GM23338 (cell line): ENCODE results near the gene ABAT. TPM values are rescaled to one million over a fixed set of nuclear protein-coding genes. Genes with fewer than 3 reads are reported as not detected.

Experiments used
- ATAC-seq: fragments of 200-7000 bp; cut with Tn5 transposase; 3 replicates; pipeline ENCODE4 v1.9.1; 2020
- DNase-seq: peaks from one replicate; pipeline ENCODE4 v3.0.0-alpha.2; 2015; ENCODE audit warnings: low spot score
- H2AFZ ChIP-seq: fragments of 200-600 bp; sonication (generic); 2 replicates; pipeline ENCODE4 v1.8.0; 2016; ENCODE audit warnings: antibody characterized with exemption, mild to moderate bottlenecking, moderate library complexity
- H3F3A ChIP-seq: fragments of 200-600 bp; sonication (generic); replicated peaks from 2 replicates; pipeline ENCODE4 v1.8.0; 2017; ENCODE audit warnings: antibody characterized with exemption, mixed run types, low read depth
- H3K27ac ChIP-seq: fragments of 200-600 bp; sonication (generic); 2 replicates; pipeline ENCODE4 v1.6.1; 2016; ENCODE audit warnings: low read depth
- H3K27me3 ChIP-seq: fragments of 200-600 bp; sonication (generic); 2 replicates; pipeline ENCODE4 v1.8.0; 2016; ENCODE audit warnings: mild to moderate bottlenecking, mixed run types, moderate library complexity; ENCODE audit not compliant: insufficient read depth
- H3K36me3 ChIP-seq: fragments of 200-600 bp; sonication (generic); 2 replicates; pipeline ENCODE4 v1.8.0; 2016; ENCODE audit warnings: mild to moderate bottlenecking; ENCODE audit not compliant: insufficient read depth
- H3K4me1 ChIP-seq: fragments of 200-600 bp; sonication (generic); 2 replicates; pipeline ENCODE4 v1.8.0; 2016; ENCODE audit warnings: mild to moderate bottlenecking, moderate library complexity; ENCODE audit not compliant: insufficient read depth
- H3K4me2 ChIP-seq: fragments of 200-600 bp; sonication (generic); 2 replicates; pipeline ENCODE4 v1.7.1; 2017; ENCODE audit warnings: mixed run types
- H3K4me3 ChIP-seq: fragments of 200-600 bp; sonication (generic); 2 replicates; pipeline ENCODE4 v1.6.1; 2016; ENCODE audit warnings: mixed run types
- H3K79me2 ChIP-seq: fragments of 200-600 bp; sonication (generic); replicated peaks from 2 replicates; pipeline ENCODE4 v1.8.0; 2017; ENCODE audit warnings: mild to moderate bottlenecking; ENCODE audit not compliant: insufficient read depth
- H3K9me2 ChIP-seq: fragments of 200-600 bp; sonication (generic); 2 replicates; pipeline ENCODE4 v1.8.0; 2017; ENCODE audit not compliant: insufficient read depth
- H4K20me1 ChIP-seq: fragments of 200-600 bp; sonication (generic); replicated peaks from 2 replicates; pipeline ENCODE4 v1.8.0; 2017; ENCODE audit warnings: mild to moderate bottlenecking; ENCODE audit not compliant: insufficient read depth
- H3K27ac Mint-ChIP-seq: 2 replicates; pipeline ENCODE4 v1.8.0; 2020; ENCODE audit warnings: inconsistent platforms, mild to moderate bottlenecking, moderate library complexity, mixed read lengths
- H3K27me3 Mint-ChIP-seq: 3 replicates; pipeline ENCODE4 v1.8.0; 2022; ENCODE audit warnings: low read depth, mild to moderate bottlenecking, moderate library complexity, mixed read lengths, inconsistent platforms; ENCODE audit not compliant: insufficient read depth, poor library complexity
- H3K36me3 Mint-ChIP-seq: 3 replicates; pipeline ENCODE4 v1.8.0; 2021; ENCODE audit warnings: low read depth, mild to moderate bottlenecking, inconsistent platforms, moderate library complexity, mixed read lengths
- H3K4me1 Mint-ChIP-seq: 3 replicates; pipeline ENCODE4 v1.8.0; 2020; ENCODE audit warnings: mild to moderate bottlenecking, inconsistent platforms, mixed read lengths
- H3K4me3 Mint-ChIP-seq: 3 replicates; pipeline ENCODE4 v1.8.0; 2021; ENCODE audit warnings: moderate library complexity, mild to moderate bottlenecking, inconsistent platforms, mixed read lengths
- H3K9me3 Mint-ChIP-seq: 3 replicates; pipeline ENCODE4 v1.8.0; 2020; ENCODE audit warnings: moderate library complexity, mild to moderate bottlenecking, inconsistent platforms, mixed read lengths
- CREB1 ChIP-seq: fragments of 250-450 bp; sonication (Bioruptor Pico); IDR thresholded peaks from 2 replicates; pipeline ENCODE4 v1.5.0; 2020; ENCODE audit warnings: low read depth, mild to moderate bottlenecking, moderate library complexity
- EZH2 ChIP-seq: fragments of 200-600 bp; sonication (generic); IDR thresholded peaks from one replicate; pipeline ENCODE4 v1.8.0; 2017; ENCODE audit warnings: antibody characterized with exemption, mild to moderate bottlenecking, low read depth; ENCODE audit not compliant: unreplicated experiment
- EZH2phosphoT487 ChIP-seq: fragments of 200-600 bp; sonication (generic); IDR thresholded peaks from one replicate; pipeline ENCODE4 v1.8.1; 2018; ENCODE audit warnings: antibody characterized with exemption; ENCODE audit not compliant: unreplicated experiment
- JUNB ChIP-seq: IDR thresholded peaks from one replicate; pipeline ENCODE4 v1.6.1; 2016; ENCODE audit warnings: antibody characterized with exemption; ENCODE audit not compliant: unreplicated experiment
- NANOG ChIP-seq: IDR thresholded peaks from 2 replicates; pipeline ENCODE4 v1.6.1; 2016; ENCODE audit warnings: antibody characterized with exemption, borderline replicate concordance
- POLR2AphosphoS5 ChIP-seq: IDR thresholded peaks from 2 replicates; pipeline ENCODE4 v1.6.1; 2016; ENCODE audit warnings: antibody characterized with exemption, low read depth
- STAT1 ChIP-seq: IDR thresholded peaks from one replicate; pipeline ENCODE4 v1.6.1; 2016; ENCODE audit warnings: antibody characterized with exemption; ENCODE audit not compliant: unreplicated experiment
- ZNF114 ChIP-seq: fragments of 250-450 bp; sonication (Bioruptor Pico); IDR thresholded peaks from 2 replicates; pipeline ENCODE4 v1.5.0; 2020; ENCODE audit warnings: mild to moderate bottlenecking, moderate library complexity
- ZNF331 ChIP-seq: fragments of 250-450 bp; sonication (Bioruptor Pico); IDR thresholded peaks from 2 replicates; pipeline ENCODE4 v1.5.0; 2020; ENCODE audit warnings: low read depth, mild to moderate bottlenecking, moderate library complexity
- polyA plus RNA-seq: library from polyadenylated mRNA; unstranded; fragments of >200 nt; fragmentation: Nextera tagmentation; extraction: Ambion mirVana; gene quantifications from 2 replicates; pipeline ENCODE4 v1.2.1, GENCODE V29; 2016
- total RNA-seq: library from RNA; depleted of rRNA; stranded (reverse); fragments of >200 nt; shearing (Covaris generic); gene quantifications from 2 replicates; pipeline ENCODE4 v1.2.3, GENCODE V29; 2014
- TF ChIP-seq, protein P1 (sequence below): IDR thresholded peaks from one replicate; pipeline ENCODE4 v1.6.1; 2018; ENCODE audit warnings: antibody characterized with exemption; ENCODE audit not compliant: unreplicated experiment
- TF ChIP-seq, protein P2 (sequence below): fragments of 250-450 bp; sonication (Bioruptor Pico); IDR thresholded peaks from 2 replicates; pipeline ENCODE4 v1.5.0; 2020; ENCODE audit warnings: mild to moderate bottlenecking, moderate library complexity
- TF ChIP-seq, protein P3 (sequence below), 2 experiments: fragments of 200-600 bp in 1 of 2; sonication (generic) in 1 of 2; conservative IDR thresholded peaks; 2 replicates each; pipeline versions ENCODE4 v1.5.1 to v1.6.1; 2016 to 2017; ENCODE audit warnings: antibody characterized with exemption in 2 of 2, low read depth in 2 of 2, mild to moderate bottlenecking in 2 of 2, moderate library complexity in 1 of 2
- TF ChIP-seq, protein P4 (sequence below): IDR thresholded peaks from 2 replicates; pipeline ENCODE4 v1.6.1; 2016; ENCODE audit warnings: antibody characterized with exemption

ABAT gene
- total and polyA plus RNA-seq, 2 experiments from 2014 or later: 4.4 to 8.8 TPM

DNA sequence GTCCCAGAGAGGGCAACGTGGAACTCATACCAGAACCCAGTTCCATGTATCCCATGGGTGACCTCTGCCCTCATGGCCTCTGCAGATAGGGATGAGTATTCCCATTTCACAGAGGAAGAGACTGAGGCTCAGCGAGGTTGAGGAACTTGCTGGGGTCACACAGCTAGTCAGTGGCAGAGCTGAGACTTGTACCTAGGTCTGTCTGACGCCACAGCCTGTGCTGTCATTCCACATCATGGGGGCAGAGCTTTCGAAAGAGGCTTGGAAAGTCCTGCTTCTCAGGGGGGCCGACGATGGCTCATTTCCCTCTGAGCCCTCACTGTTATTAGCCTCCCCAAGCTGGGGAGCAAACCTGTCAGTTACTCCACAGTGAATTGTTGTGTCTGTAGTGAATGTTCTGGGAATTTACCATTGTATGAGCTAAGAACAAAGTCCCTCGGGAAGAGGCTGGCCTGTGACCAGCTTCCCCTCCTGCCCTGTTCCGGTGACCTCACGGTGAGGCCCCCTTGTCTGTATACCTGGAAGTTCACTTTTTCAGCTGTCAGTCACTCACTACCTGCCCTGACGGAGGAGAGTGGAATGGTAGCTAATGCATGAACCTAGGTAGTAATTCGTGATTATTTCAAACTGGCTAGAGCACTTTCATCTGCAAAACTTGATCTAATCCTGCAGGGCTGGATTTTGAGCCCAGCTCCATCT, 44.0 kb upstream of the ABAT start:
- Histone ChIP-seq H3F3A (0 out of 2 replicates have a peak, but pooled peaks cover 4% of the 10 kb centered on the region), H3K4me3 (no peak overlapping the region), H3K36me3 (peaks cover 28% of the 10 kb centered on the region), H3K4me2 (no peak overlapping the region), H4K20me1 (peaks cover 24% of the 10 kb centered on the region), H3K27ac (no peak overlapping the region), H3K9me2 (no peaks in the 10 kb centered on the region), H2AFZ (no peak overlapping the region), H3K4me1 (no peaks in the 10 kb centered on the region), H3K27me3 (no peaks in the 10 kb centered on the region), H3K79me2 (peaks cover 5% of the 10 kb centered on the region)
- DNase-seq: no peak
- peaks cover 2% of the 10 kb centered on the region for H3K27me3 Mint-ChIP-seq
- H3K4me1 Mint-ChIP-seq: no peaks in the 10 kb centered on the region; the same call in 2 of the 3 replicates
- TF ChIP-seq ZNF114 (CRISPR knock-in tag): no peak
- TF ChIP-seq, protein P1, sequence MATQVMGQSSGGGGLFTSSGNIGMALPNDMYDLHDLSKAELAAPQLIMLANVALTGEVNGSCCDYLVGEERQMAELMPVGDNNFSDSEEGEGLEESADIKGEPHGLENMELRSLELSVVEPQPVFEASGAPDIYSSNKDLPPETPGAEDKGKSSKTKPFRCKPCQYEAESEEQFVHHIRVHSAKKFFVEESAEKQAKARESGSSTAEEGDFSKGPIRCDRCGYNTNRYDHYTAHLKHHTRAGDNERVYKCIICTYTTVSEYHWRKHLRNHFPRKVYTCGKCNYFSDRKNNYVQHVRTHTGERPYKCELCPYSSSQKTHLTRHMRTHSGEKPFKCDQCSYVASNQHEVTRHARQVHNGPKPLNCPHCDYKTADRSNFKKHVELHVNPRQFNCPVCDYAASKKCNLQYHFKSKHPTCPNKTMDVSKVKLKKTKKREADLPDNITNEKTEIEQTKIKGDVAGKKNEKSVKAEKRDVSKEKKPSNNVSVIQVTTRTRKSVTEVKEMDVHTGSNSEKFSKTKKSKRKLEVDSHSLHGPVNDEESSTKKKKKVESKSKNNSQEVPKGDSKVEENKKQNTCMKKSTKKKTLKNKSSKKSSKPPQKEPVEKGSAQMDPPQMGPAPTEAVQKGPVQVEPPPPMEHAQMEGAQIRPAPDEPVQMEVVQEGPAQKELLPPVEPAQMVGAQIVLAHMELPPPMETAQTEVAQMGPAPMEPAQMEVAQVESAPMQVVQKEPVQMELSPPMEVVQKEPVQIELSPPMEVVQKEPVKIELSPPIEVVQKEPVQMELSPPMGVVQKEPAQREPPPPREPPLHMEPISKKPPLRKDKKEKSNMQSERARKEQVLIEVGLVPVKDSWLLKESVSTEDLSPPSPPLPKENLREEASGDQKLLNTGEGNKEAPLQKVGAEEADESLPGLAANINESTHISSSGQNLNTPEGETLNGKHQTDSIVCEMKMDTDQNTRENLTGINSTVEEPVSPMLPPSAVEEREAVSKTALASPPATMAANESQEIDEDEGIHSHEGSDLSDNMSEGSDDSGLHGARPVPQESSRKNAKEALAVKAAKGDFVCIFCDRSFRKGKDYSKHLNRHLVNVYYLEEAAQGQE: no peak
- TF ChIP-seq ZNF331 (CRISPR knock-in tag): no peak
- no peak for TF ChIP-seq STAT1
- TF ChIP-seq CREB1 (CRISPR knock-in tag): no peak
- TF ChIP-seq EZH2phosphoT487: no peak
- TF ChIP-seq NANOG: no peak
- TF ChIP-seq, protein P2, sequence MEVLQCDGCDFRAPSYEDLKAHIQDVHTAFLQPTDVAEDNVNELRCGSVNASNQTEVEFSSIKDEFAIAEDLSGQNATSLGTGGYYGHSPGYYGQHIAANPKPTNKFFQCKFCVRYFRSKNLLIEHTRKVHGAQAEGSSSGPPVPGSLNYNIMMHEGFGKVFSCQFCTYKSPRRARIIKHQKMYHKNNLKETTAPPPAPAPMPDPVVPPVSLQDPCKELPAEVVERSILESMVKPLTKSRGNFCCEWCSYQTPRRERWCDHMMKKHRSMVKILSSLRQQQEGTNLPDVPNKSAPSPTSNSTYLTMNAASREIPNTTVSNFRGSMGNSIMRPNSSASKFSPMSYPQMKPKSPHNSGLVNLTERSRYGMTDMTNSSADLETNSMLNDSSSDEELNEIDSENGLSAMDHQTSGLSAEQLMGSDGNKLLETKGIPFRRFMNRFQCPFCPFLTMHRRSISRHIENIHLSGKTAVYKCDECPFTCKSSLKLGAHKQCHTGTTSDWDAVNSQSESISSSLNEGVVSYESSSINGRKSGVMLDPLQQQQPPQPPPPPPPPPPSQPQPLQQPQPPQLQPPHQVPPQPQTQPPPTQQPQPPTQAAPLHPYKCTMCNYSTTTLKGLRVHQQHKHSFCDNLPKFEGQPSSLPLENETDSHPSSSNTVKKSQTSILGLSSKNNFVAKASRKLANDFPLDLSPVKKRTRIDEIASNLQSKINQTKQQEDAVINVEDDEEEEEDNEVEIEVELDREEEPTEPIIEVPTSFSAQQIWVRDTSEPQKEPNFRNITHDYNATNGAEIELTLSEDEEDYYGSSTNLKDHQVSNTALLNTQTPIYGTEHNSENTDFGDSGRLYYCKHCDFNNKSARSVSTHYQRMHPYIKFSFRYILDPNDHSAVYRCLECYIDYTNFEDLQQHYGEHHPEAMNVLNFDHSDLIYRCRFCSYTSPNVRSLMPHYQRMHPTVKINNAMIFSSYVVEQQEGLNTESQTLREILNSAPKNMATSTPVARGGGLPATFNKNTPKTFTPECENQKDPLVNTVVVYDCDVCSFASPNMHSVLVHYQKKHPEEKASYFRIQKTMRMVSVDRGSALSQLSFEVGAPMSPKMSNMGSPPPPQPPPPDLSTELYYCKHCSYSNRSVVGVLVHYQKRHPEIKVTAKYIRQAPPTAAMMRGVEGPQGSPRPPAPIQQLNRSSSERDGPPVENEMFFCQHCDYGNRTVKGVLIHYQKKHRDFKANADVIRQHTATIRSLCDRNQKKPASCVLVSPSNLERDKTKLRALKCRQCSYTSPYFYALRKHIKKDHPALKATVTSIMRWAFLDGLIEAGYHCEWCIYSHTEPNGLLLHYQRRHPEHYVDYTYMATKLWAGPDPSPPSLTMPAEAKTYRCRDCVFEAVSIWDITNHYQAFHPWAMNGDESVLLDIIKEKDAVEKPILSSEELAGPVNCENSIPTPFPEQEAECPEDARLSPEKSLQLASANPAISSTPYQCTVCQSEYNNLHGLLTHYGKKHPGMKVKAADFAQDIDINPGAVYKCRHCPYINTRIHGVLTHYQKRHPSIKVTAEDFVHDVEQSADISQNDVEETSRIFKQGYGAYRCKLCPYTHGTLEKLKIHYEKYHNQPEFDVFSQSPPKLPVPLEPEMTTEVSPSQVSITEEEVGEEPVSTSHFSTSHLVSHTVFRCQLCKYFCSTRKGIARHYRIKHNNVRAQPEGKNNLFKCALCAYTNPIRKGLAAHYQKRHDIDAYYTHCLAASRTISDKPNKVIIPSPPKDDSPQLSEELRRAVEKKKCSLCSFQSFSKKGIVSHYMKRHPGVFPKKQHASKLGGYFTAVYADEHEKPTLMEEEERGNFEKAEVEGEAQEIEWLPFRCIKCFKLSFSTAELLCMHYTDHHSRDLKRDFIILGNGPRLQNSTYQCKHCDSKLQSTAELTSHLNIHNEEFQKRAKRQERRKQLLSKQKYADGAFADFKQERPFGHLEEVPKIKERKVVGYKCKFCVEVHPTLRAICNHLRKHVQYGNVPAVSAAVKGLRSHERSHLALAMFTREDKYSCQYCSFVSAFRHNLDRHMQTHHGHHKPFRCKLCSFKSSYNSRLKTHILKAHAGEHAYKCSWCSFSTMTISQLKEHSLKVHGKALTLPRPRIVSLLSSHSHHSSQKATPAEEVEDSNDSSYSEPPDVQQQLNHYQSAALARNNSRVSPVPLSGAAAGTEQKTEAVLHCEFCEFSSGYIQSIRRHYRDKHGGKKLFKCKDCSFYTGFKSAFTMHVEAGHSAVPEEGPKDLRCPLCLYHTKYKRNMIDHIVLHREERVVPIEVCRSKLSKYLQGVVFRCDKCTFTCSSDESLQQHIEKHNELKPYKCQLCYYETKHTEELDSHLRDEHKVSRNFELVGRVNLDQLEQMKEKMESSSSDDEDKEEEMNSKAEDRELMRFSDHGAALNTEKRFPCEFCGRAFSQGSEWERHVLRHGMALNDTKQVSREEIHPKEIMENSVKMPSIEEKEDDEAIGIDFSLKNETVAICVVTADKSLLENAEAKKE (CRISPR knock-in tag): no peak
- TF ChIP-seq JUNB: no peak
- TF ChIP-seq, protein P3, sequence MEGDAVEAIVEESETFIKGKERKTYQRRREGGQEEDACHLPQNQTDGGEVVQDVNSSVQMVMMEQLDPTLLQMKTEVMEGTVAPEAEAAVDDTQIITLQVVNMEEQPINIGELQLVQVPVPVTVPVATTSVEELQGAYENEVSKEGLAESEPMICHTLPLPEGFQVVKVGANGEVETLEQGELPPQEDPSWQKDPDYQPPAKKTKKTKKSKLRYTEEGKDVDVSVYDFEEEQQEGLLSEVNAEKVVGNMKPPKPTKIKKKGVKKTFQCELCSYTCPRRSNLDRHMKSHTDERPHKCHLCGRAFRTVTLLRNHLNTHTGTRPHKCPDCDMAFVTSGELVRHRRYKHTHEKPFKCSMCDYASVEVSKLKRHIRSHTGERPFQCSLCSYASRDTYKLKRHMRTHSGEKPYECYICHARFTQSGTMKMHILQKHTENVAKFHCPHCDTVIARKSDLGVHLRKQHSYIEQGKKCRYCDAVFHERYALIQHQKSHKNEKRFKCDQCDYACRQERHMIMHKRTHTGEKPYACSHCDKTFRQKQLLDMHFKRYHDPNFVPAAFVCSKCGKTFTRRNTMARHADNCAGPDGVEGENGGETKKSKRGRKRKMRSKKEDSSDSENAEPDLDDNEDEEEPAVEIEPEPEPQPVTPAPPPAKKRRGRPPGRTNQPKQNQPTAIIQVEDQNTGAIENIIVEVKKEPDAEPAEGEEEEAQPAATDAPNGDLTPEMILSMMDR (conservative IDR thresholded peaks at IDR 0.05; ENCODE audit: low read depth in 2 of 2): no peak
- no peak for TF ChIP-seq POLR2AphosphoS5
- TF ChIP-seq EZH2: no peak
- TF ChIP-seq, protein P4, sequence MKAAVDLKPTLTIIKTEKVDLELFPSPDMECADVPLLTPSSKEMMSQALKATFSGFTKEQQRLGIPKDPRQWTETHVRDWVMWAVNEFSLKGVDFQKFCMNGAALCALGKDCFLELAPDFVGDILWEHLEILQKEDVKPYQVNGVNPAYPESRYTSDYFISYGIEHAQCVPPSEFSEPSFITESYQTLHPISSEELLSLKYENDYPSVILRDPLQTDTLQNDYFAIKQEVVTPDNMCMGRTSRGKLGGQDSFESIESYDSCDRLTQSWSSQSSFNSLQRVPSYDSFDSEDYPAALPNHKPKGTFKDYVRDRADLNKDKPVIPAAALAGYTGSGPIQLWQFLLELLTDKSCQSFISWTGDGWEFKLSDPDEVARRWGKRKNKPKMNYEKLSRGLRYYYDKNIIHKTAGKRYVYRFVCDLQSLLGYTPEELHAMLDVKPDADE: no peak
- no peaks in the 10 kb centered on the region; the same call in 1 of the 3 replicates for H3K9me3 Mint-ChIP-seq
- peaks cover 85% of the 10 kb centered on the region for H3K36me3 Mint-ChIP-seq
- H3K27ac Mint-ChIP-seq: no peak overlapping the region
- no peak overlapping the region for H3K4me3 Mint-ChIP-seq
- ATAC-seq: no peak
